Measurements from ENCODE around the gene ARRDC1. TPM values are rescaled to one million over a fixed set of nuclear protein-coding genes. Genes with fewer than 3 reads are reported as not detected.

The ARRDC1 gene
- total and polyA plus RNA-seq, 9 of the 15 experiments (the other 6 are each of a cell fraction or from before 2014, with no cell fraction given): 0.21 to 45.3 (median 18.6) TPM

- TF ChIP-seq RBM14 (IDR thresholded peaks at IDR 0.05; ENCODE audit: borderline replicate concordance, insufficient read depth, low read depth, low read length): 0 out of 2 replicates have a peak, but pooled peaks have one; percentile 53
- no peak for TF ChIP-seq CBFB (CRISPR knock-in tag; IDR thresholded peaks at IDR 0.05)
- no peak for TF ChIP-seq ZNF184 (CRISPR knock-in tag; IDR thresholded peaks at IDR 0.05)
- no peak for TF ChIP-seq HMG20A (CRISPR knock-in tag; conservative IDR thresholded peaks at IDR 0.05)
- no peak for TF ChIP-seq PHB (CRISPR knock-in tag; IDR thresholded peaks at IDR 0.05)
- TF ChIP-seq MYNN (IDR thresholded peaks at IDR 0.05): no peak
- TF ChIP-seq MYNN (CRISPR knock-in tag; IDR thresholded peaks at IDR 0.05): no peak
- TF ChIP-seq PML (IDR thresholded peaks at IDR 0.05; ENCODE audit: low read length): no peak
- TF ChIP-seq, protein P1, sequence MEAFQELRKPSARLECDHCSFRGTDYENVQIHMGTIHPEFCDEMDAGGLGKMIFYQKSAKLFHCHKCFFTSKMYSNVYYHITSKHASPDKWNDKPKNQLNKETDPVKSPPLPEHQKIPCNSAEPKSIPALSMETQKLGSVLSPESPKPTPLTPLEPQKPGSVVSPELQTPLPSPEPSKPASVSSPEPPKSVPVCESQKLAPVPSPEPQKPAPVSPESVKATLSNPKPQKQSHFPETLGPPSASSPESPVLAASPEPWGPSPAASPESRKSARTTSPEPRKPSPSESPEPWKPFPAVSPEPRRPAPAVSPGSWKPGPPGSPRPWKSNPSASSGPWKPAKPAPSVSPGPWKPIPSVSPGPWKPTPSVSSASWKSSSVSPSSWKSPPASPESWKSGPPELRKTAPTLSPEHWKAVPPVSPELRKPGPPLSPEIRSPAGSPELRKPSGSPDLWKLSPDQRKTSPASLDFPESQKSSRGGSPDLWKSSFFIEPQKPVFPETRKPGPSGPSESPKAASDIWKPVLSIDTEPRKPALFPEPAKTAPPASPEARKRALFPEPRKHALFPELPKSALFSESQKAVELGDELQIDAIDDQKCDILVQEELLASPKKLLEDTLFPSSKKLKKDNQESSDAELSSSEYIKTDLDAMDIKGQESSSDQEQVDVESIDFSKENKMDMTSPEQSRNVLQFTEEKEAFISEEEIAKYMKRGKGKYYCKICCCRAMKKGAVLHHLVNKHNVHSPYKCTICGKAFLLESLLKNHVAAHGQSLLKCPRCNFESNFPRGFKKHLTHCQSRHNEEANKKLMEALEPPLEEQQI (IDR thresholded peaks at IDR 0.05): no peak
- TF ChIP-seq SP2 (IDR thresholded peaks at IDR 0.05; ENCODE audit: extremely low read depth, low read depth, low read length, poor library complexity, severe bottlenecking): no peak
- no peak for TF ChIP-seq TAL1 (IDR thresholded peaks at IDR 0.05)
- TF ChIP-seq ZNF143 (CRISPR knock-in tag; IDR thresholded peaks at IDR 0.05): no peak
- peak; percentile 94 for TF ChIP-seq SAP30 (IDR thresholded peaks at IDR 0.05; ENCODE audit: borderline replicate concordance, insufficient read depth, low read depth, low read length, poor library complexity, severe bottlenecking)
- TF ChIP-seq HNRNPLL (IDR thresholded peaks at IDR 0.05; ENCODE audit: low read depth, low read length, poor library complexity, severe bottlenecking): no peak
- TF ChIP-seq E2F4 (CRISPR knock-in tag; IDR thresholded peaks at IDR 0.05; ENCODE audit: low read depth): peak; percentile 70; the same call in 1 of the 2 replicates
- TF ChIP-seq, protein P2, sequence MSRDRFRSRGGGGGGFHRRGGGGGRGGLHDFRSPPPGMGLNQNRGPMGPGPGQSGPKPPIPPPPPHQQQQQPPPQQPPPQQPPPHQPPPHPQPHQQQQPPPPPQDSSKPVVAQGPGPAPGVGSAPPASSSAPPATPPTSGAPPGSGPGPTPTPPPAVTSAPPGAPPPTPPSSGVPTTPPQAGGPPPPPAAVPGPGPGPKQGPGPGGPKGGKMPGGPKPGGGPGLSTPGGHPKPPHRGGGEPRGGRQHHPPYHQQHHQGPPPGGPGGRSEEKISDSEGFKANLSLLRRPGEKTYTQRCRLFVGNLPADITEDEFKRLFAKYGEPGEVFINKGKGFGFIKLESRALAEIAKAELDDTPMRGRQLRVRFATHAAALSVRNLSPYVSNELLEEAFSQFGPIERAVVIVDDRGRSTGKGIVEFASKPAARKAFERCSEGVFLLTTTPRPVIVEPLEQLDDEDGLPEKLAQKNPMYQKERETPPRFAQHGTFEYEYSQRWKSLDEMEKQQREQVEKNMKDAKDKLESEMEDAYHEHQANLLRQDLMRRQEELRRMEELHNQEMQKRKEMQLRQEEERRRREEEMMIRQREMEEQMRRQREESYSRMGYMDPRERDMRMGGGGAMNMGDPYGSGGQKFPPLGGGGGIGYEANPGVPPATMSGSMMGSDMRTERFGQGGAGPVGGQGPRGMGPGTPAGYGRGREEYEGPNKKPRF (IDR thresholded peaks at IDR 0.05; ENCODE audit: low read depth, low read length): no peak
Observed at GRCh38 chr9:137590469-137591383, 14.8 kb upstream of the ARRDC1 start, which contains the start of gene ZMYND19 (continued).

Data from K562 (cell line).